HepG2 (cell line): ENCODE measurements around the gene CTNNA3. TPM values are rescaled to one million over a fixed set of nuclear protein-coding genes. Genes with fewer than 3 reads are reported as not detected.

Experiments used
- ATAC-seq: fragments of 200-7000 bp; cut with Tn5 transposase; 3 replicates; pipeline ENCODE4 v1.9.1; 2020; ENCODE audit warnings: mild to moderate bottlenecking, moderate library complexity
- BruUV-seq: library from RNA; stranded (reverse); fragments of 400-500 nt; replicated peaks from 2 replicates; lab custom pipeline; 2021; lab: Mats Ljungman, UMichigan
- CTCF ChIA-PET: fragments of 300-600 bp; formaldehyde crosslinking; extraction: SDS; loops from one replicate; lab custom pipeline; 2021; ENCODE audit warnings: low total read pairs, inconsistent platforms, low intra/inter-chr PET ratio; lab: Yijun Ruan, JAX
- POLR2A ChIA-PET: fragments of 350-600 bp; sonication (Branson Sonifier 250); formaldehyde crosslinking; loops from one replicate; lab custom pipeline; 2020; ENCODE audit warnings: antibody characterized with exemption, inconsistent platforms; lab: Yijun Ruan, JAX
- DNase-seq: peaks from one replicate; pipeline ENCODE4 v3.0.0-alpha.2; 2015; ENCODE audit warnings: low spot score
- FAIRE-seq: peaks from 3 replicates; lab custom pipeline; 2011; peaks lifted over from hg19 to GRCh38; lab: Jason Lieb, UNC
- H2AFZ ChIP-seq: one replicate; pipeline ENCODE4 v1.6.1; 2011; ENCODE audit warnings: low read length, inconsistent platforms
- H3K27ac ChIP-seq: fragments of 300-600 bp; 3 replicates; pipeline ENCODE4 v1.8.0; 2011; ENCODE audit warnings: mixed run types, mild to moderate bottlenecking, mixed read lengths, low read length, inconsistent platforms; ENCODE audit not compliant: insufficient read depth; ENCODE audit errors: extremely low read length
- H3K27me3 ChIP-seq, 2 experiments: fragments of 200-600 bp in 1 of 2; 2 replicates in 1 of 2; 3 replicates in 1 of 2; pipeline versions ENCODE4 v1.6.0 to v1.8.0; 2011; ENCODE audit warnings: low read length in 2 of 2, mild to moderate bottlenecking in 2 of 2, moderate library complexity in 2 of 2, inconsistent platforms in 1 of 2; ENCODE audit not compliant: insufficient read depth in 2 of 2, control insufficient read depth in 1 of 2
- H3K36me3 ChIP-seq, 2 experiments: fragments of 200-600 bp in 1 of 2; replicated peaks in 1 of 2; 2 replicates in 1 of 2; 3 replicates in 1 of 2; pipeline versions ENCODE4 v1.5.1 to v1.8.0; 2011; ENCODE audit warnings: low read length in 2 of 2, inconsistent platforms in 1 of 2; ENCODE audit not compliant: insufficient read depth in 2 of 2, control insufficient read depth in 1 of 2
- H3K4me1 ChIP-seq: 2 replicates; pipeline ENCODE4 v1.5.1; 2012; ENCODE audit warnings: low read length, inconsistent platforms; ENCODE audit not compliant: insufficient read depth
- H3K4me2 ChIP-seq: 2 replicates; pipeline ENCODE4 v1.6.0; 2011; ENCODE audit warnings: low read depth, low read length, inconsistent platforms
- H3K4me3 ChIP-seq, 3 experiments: fragments of 200-600 bp in 1 of 3; sonication (generic), shearing (Covaris generic) in 1 of 3; replicated peaks in 1 of 3; 2 replicates each; pipeline ENCODE4 v1.5.1; 2011 to 2016; ENCODE audit warnings: low read length in 3 of 3, inconsistent platforms in 2 of 3, low read depth in 2 of 3, mild to moderate bottlenecking in 2 of 3, control low read depth in 1 of 3, mixed read lengths in 1 of 3; ENCODE audit not compliant: insufficient read depth in 1 of 3
- H3K79me2 ChIP-seq: one replicate; pipeline ENCODE4 v1.6.1; 2011; ENCODE audit warnings: low read length, inconsistent platforms; ENCODE audit not compliant: insufficient read depth
- H3K9ac ChIP-seq: 2 replicates; pipeline ENCODE4 v1.6.0; 2011; ENCODE audit warnings: mild to moderate bottlenecking, low read depth, low read length, inconsistent platforms; ENCODE audit not compliant: insufficient read depth
- H3K9me3 ChIP-seq: 2 replicates; pipeline ENCODE4 v1.5.1; 2012; ENCODE audit warnings: mild to moderate bottlenecking, low read length
- H4K20me1 ChIP-seq: 2 replicates; pipeline ENCODE4 v1.6.0; 2011; ENCODE audit warnings: inconsistent platforms, mild to moderate bottlenecking, low read length, moderate library complexity; ENCODE audit not compliant: insufficient read depth
- BCL6 ChIP-seq: IDR thresholded peaks from 2 replicates; pipeline ENCODE4 v1.6.1; 2016; ENCODE audit warnings: missing genetic modification reagents, missing compliant biosample characterization
- BHLHE40 ChIP-seq: IDR thresholded peaks from 2 replicates; pipeline ENCODE4 v1.6.1; 2011; ENCODE audit warnings: low read length, improper control_type of control experiment
- CBX2 ChIP-seq, 2 experiments: fragments of 200-600 bp in 1 of 2; sonication (generic); formaldehyde crosslinking in 1 of 2; IDR thresholded peaks; 2 replicates each; pipeline versions ENCODE4 v1.7.0 to v1.8.1; 2018 to 2022; ENCODE audit warnings: low read depth in 2 of 2, low read length in 1 of 2, mild to moderate bottlenecking in 1 of 2, missing genetic modification reagents in 1 of 2
- GATA4 ChIP-seq: sonication (generic); IDR thresholded peaks from 2 replicates; pipeline ENCODE4 v1.6.1; 2016; ENCODE audit warnings: antibody characterized with exemption, low read depth, borderline replicate concordance
- KLF12 ChIP-seq: sonication (generic); formaldehyde crosslinking; IDR thresholded peaks from 2 replicates; pipeline ENCODE4 v1.4.0; 2020; ENCODE audit warnings: missing genetic modification reagents, borderline replicate concordance
- PTBP1 ChIP-seq: fragments of 200-400 bp; formaldehyde crosslinking; IDR thresholded peaks from 2 replicates; pipeline ENCODE4 v1.6.1; 2018; ENCODE audit warnings: low read length, low read depth; ENCODE audit not compliant: poor library complexity, severe bottlenecking
- RFX1 ChIP-seq: fragments of 450-650 bp; IDR thresholded peaks from 2 replicates; pipeline ENCODE4 v1.6.1; 2017
- SOX13 ChIP-seq, 3 experiments: fragments of 450-650 bp in 1 of 3; sonication (generic) in 1 of 3; formaldehyde crosslinking in 1 of 3; IDR thresholded peaks in 2 of 3; conservative IDR thresholded peaks in 1 of 3; 2 replicates each; pipeline versions ENCODE4 v1.5.0 to v1.6.1; 2016 to 2020; ENCODE audit warnings: antibody characterized with exemption in 1 of 3, mild to moderate bottlenecking in 1 of 3, missing compliant biosample characterization in 1 of 3, missing genetic modification reagents in 1 of 3, moderate library complexity in 1 of 3
- ZFP36 ChIP-seq: fragments of 150-350 bp; IDR thresholded peaks from 2 replicates; pipeline ENCODE4 v1.6.1; 2018; ENCODE audit warnings: borderline replicate concordance, low read length, low read depth; ENCODE audit not compliant: partially characterized antibody
- ZNF138 ChIP-seq: sonication (generic); formaldehyde crosslinking; IDR thresholded peaks from 2 replicates; pipeline ENCODE4 v1.5.0; 2020; ENCODE audit warnings: mild to moderate bottlenecking, low read depth, missing genetic modification reagents
- ZNF260 ChIP-seq: sonication (generic); formaldehyde crosslinking; IDR thresholded peaks from 2 replicates; pipeline ENCODE4 v1.4.0; 2020; ENCODE audit warnings: missing genetic modification reagents, low read depth, mild to moderate bottlenecking, borderline replicate concordance
- ZNF562 ChIP-seq: sonication (generic); formaldehyde crosslinking; IDR thresholded peaks from 2 replicates; pipeline ENCODE4 v1.8.0; 2022; ENCODE audit warnings: missing genetic modification reagents, borderline replicate concordance
- WGBS: methylation state at CpG from one replicate; pipeline ENCODE4 v1.1.6; 2017; ENCODE audit warnings: low lambda C conversion rate; 5-methylcytosine and 5-hydroxymethylcytosine counted together
- in situ Hi-C: cut with HindIII; loops from 2 replicates; pipeline ENCODE4 v1.10.0; 2017; ENCODE audit warnings: low pct_unique_long_range_greater_than_20kb; ENCODE audit not compliant: extremely low pct_ligation_motif_present
- intact Hi-C: fragments of 100-400 bp; cut with micrococcal nuclease; formaldehyde crosslinking; loops from one replicate; pipeline ENCODE4 v1.10.0; 2022; ENCODE audit not compliant: unreplicated experiment
- polyA plus RNA-seq, 8 experiments: library from polyadenylated mRNA; depleted of rRNA in 3 of 8; stranded (reverse) in 7 of 8; unstranded in 1 of 8; fragments of >200 nt; fragmentation: Illumina TruSeq in 4 of 8; extraction: Trizol in 4 of 8; gene quantifications; 2 replicates each; pipeline versions ENCODE4 v1.2.1 to v1.2.3, GENCODE V29; 2011 to 2016; ENCODE audit warnings: low read depth in 4 of 8, missing spikeins in 1 of 8, mixed read lengths in 1 of 8; ENCODE audit not compliant: insufficient read depth in 1 of 8
- total RNA-seq, 5 experiments: library from RNA; depleted of rRNA; stranded (reverse); fragments of >200 nt; fragmentation: Illumina TruSeq; extraction: Trizol; gene quantifications; 2 replicates each; pipeline ENCODE4 v1.2.3, GENCODE V29; 2016; ENCODE audit warnings: low read depth in 1 of 5
- TF ChIP-seq, protein P1 (sequence below): sonication (generic); formaldehyde crosslinking; IDR thresholded peaks from 2 replicates; pipeline ENCODE4 v1.8.1; 2023; ENCODE audit warnings: mild to moderate bottlenecking, inconsistent platforms, moderate library complexity, missing genetic modification reagents, borderline replicate concordance

CTNNA3 gene
- total and polyA plus RNA-seq, 2 of the 13 experiments (the other 11 are each of a cell fraction or from before 2014, with no cell fraction given) = not detected

DNA sequence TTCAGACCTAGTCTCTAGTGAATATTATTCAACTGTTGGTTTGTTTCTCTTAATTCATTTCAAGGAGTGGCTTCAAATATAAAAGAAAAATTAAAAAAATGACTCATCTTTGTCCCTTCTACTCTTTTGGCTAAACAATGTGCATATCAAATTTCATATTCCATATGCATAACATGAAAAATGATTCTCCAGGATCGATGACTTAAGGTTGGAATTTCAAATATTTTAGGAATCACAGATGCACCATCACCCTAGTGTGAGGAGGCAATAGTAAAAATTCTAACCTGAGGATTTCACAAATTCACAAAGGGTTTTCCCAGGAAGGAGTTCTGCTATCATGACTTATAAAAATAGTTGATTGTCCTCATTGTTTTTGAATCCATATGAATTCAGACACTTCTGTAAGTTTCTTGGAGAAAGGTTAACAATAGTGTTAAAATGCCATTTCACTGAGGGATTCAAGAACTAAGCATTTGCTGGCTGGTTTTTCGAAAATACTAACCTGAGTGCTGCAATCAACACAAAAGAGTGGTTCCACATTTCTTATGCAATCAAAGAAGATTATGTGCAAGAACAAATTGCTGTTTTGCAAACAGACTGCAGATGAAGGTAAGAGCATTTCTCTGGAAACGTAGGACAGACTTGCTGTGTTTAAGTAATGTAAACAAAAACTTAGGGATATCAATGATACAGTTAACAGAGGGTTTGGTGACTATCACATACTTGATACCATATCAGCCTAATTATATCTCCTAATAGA lies 1317.7 kb downstream of the CTNNA3 start:
- Histone ChIP-seq H3K27me3 (no peaks in the 10 kb centered on the region), H3K9me3 (peaks cover 16% of the 10 kb centered on the region), H4K20me1 (no peaks in the 10 kb centered on the region), H2AFZ (no peak overlapping the region), H3K4me2 (no peak overlapping the region), H3K79me2 (no peaks in the 10 kb centered on the region), H3K4me1 (no peaks in the 10 kb centered on the region), H3K36me3 (no peaks in the 10 kb centered on the region), H3K9ac (no peak overlapping the region), H3K4me3 (no peak overlapping the region), H3K27ac (no peak overlapping the region)
- in situ Hi-C loops = no loop called here
- ATAC-seq (no peak), FAIRE-seq (no peak), DNase-seq (no peak)
- CTCF ChIA-PET = no interaction called here
- POLR2A ChIA-PET = no interaction called here
- intact Hi-C loops = no loop called here
- BruUV-seq = no TSS peak
- WGBS = 5% methylated on average over 3 of the region's 3 CpGs
- TF ChIP-seq RFX1 (no peak), ZFP36 (no peak), ZNF562 (CRISPR knock-in tag) (no peak), GATA4 (no peak), BCL6 (CRISPR knock-in tag) (no peak), CBX2 (IDR thresholded peaks at IDR 0.05; ENCODE audit: low read depth, low read length) (no peak), CBX2 (CRISPR knock-in tag; IDR thresholded peaks at IDR 0.05; ENCODE audit: low read depth) (no peak), PTBP1 (no peak), KLF12 (CRISPR knock-in tag) (no peak), SOX13 (IDR thresholded peaks at IDR 0.05) (no peak), SOX13 (CRISPR knock-in tag; conservative IDR thresholded peaks at IDR 0.05 in 1 of 2, IDR thresholded peaks at IDR 0.05 in 1 of 2) (no peak), BHLHE40 (no peak), ZNF138 (CRISPR knock-in tag) (no peak), ZNF260 (no peak)
- TF ChIP-seq, protein P1, sequence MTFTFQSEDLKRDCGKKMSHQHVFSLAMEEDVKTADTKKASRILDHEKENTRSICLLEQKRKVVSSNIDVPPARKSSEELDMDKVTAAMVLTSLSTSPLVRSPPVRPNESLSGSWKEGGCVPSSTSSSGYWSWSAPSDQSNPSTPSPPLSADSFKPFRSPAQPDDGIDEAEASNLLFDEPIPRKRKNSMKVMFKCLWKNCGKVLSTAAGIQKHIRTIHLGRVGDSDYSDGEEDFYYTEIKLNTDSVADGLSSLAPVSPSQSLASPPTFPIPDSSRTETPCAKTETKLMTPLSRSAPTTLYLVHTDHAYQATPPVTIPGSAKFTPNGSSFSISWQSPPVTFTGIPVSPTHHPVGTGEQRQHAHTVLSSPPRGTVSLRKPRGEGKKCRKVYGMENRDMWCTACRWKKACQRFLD (CRISPR knock-in tag) = no peak
